Measurements from ENCODE around the gene SFR1.
A peak's percentile ranks its signal among the peaks of the same experiment; 100 is the strongest.

SFR1 gene

GRCh38 chr10:104121485-104122224, at the start of gene SFR1:
SFR1 (plus strand) TSS chr10:104122171; CDS start chr10:104122184, 13 bp downstream.
- DNase-seq: peak; percentile 98

GRCh38 chr10:104072786-104073185, 49.2 kb upstream of the SFR1 start:
- DNase-seq: no peak

GRCh38 chr10:104074505-104074904, 47.5 kb upstream of the SFR1 start:
- DNase-seq: no peak

GRCh38 chr10:104076743-104077160, 45.2 kb upstream of the SFR1 start:
- DNase-seq: peak; percentile 79

- peak; percentile 62 for DNase-seq
Measured at GRCh38 chr10:104077247-104077646, 44.7 kb upstream of the SFR1 start.

GRCh38 chr10:104077663-104078151, 44.3 kb upstream of the SFR1 start:
- peak; percentile 32 for DNase-seq

GRCh38 chr10:104080762-104081161, 41.2 kb upstream of the SFR1 start:
- peak; percentile 92 for DNase-seq

- no peak for DNase-seq
Measured at GRCh38 chr10:104081998-104082397, 40.0 kb upstream of the SFR1 start.

- no peak for DNase-seq
Measured at GRCh38 chr10:104084482-104085142, 37.4 kb upstream of the SFR1 start.

- DNase-seq: no peak
Measured at GRCh38 chr10:104085801-104086400, 36.1 kb upstream of the SFR1 start, which contains the start of gene COL17A1. COL17A1 (minus strand) TSS chr10:104085880; CDS start chr10:104080673, 5,207 bp downstream.

GRCh38 chr10:104088239-104088638, 33.7 kb upstream of the SFR1 start:
- no peak for DNase-seq

- DNase-seq: no peak
Measured at GRCh38 chr10:104089621-104090020, 32.4 kb upstream of the SFR1 start.

GRCh38 chr10:104090611-104091010, 31.4 kb upstream of the SFR1 start:
- DNase-seq: no peak

- no peak for DNase-seq
Measured at GRCh38 chr10:104092749-104093148, 29.2 kb upstream of the SFR1 start.

GRCh38 chr10:104096692-104097091, 25.3 kb upstream of the SFR1 start:
- no peak for DNase-seq

GRCh38 chr10:104098358-104098925, 23.5 kb upstream of the SFR1 start:
- no peak for DNase-seq

- no peak for DNase-seq
Measured at GRCh38 chr10:104099269-104099668, 22.7 kb upstream of the SFR1 start.

GRCh38 chr10:104099941-104100340, 22.0 kb upstream of the SFR1 start:
- no peak for DNase-seq

GRCh38 chr10:104100795-104101194, 21.2 kb upstream of the SFR1 start:
- DNase-seq: no peak

- no peak for DNase-seq
Measured at GRCh38 chr10:104101902-104102301, 20.1 kb upstream of the SFR1 start.

GRCh38 chr10:104103956-104104355, 18.0 kb upstream of the SFR1 start:
- no peak for DNase-seq

- no peak for DNase-seq
Measured at GRCh38 chr10:104104418-104104817, 17.6 kb upstream of the SFR1 start.

- no peak for DNase-seq
Measured at GRCh38 chr10:104104926-104105325, 17.0 kb upstream of the SFR1 start.
